ENCODE data around the gene MINDY3.
"Not testable (repeated sequence)": the region's sequence is repeated elsewhere in the genome, so short reads cannot be mapped to it uniquely, and the experiment has no call there.

Gene MINDY3

DNA sequence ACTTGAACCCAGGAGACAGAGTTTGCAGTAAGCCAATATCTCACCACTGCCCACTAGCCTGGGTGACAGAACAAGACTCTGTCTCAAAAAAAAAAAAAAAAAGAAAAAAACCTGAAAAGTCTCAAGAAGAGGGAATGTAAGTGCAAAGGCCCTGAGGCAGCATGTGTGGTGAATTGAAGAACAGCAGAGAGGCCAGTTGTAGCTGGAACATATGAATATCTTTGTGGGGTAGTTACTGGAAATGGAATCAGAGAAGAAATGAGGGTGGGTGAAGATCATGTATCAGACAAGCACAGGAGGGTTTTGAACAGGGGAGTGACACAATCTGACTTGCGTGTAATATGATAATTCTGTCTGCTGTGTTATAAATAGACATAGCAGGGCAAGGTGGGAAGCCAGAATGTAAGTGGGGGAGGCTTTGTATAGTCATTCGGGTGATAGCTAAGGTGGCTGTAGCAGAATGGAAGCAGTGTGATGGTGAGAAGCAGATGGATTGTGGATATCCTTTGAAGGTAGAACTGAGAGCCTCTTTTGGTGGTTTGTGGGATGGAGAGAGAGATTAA, 95.3 kb downstream of the MINDY3 start:
- no peak for DNase-seq

DNA sequence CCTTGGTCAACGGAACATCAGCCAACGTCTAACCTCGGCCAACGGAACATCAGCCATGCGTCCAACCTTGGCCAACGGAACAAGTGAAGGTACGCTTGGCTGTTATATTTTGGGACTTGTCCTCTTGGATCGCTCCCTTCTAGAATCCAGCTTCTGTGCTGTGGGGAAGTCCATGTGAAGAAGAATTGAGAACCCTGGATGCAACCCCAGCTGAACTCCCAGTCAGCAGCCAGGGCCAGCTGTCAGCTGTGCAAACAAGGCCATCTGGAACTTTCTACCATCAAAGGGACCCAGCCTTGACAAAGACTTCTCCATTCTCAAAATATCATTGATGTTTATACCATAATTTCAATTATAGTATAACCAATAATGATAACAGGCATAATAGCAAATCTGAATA, 97.3 kb downstream of the MINDY3 start:
- DNase-seq, result no peak

DNA sequence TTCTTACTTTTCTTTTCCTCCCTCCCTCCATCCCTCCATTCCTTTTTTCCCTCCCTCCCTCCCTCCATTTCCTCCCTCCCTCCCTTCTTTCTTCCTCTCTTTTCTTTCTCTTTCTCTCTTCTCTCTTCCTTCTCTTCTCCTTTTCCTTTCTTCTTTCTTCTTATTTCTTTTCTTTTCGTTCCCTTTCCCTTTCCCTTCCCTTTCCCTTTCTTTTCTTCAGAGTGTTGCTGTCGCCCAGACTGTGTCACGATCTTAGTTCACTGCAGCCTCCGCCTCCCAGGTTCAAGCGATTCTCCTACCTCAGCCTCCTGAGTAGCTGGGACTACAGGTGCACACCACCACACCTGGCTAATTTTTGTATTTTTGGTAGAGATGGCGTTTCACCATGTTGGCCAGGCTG, 98.1 kb downstream of the MINDY3 start:
- not testable (repeated sequence) for DNase-seq

DNA sequence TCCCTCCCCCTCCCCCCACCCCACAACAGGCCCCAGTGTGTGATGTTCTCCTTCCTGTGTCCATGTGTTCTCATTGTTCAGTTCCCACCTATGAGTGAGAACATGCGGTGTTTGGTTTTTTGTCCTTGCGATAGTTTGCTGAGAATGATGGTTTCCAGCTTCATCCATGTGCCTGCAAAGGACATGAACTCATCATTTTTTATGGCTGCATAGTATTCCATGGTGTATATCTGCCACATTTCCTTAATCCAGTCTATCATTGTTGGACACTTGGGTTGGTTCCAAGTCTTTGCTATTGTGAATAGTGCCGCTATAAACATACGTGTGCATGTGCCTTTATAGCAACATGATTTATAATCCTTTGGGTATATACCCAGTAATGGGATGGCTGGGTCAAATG, 99.1 kb downstream of the MINDY3 start:
- not testable (repeated sequence) for DNase-seq

DNA sequence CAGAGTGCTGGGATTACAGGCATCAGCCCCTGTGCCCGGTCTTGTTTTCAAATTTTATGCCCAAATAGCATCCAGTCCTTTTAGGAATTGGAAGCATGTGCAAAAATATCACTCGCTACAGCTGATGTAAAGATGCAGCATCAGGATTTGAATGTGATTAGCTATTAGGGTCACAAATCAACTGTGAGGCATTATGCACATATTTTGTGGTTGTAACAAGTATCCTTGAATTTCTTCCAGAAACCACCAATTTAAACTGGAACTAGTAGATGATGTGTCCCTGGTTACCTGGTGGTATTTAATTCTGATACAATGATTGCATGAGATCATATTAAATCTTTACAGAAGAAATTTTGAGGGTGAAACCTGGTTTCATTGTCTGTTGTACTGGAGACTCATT, 99.6 kb downstream of the MINDY3 start:
- DNase-seq, result no peak

DNA sequence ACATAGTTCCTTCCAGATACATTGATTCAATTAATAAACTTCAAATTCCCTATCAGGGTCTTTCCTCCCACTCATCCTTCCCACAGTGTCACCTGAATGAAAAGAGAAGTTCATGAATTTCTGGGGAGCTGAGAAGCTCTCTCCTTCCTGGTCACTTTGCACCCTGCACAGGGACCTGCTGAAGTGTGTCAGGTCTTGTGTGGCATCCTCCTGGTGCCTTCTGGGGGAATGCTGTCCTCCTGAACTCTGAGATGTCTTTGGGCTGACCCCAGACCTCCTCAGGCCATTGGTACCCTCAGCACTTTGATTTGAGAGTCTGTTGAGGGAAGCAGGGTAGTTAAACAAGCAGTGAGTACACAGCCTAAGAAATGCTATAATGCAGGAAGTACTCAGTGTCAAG, 101.0 kb downstream of the MINDY3 start:
- no peak for DNase-seq

DNA sequence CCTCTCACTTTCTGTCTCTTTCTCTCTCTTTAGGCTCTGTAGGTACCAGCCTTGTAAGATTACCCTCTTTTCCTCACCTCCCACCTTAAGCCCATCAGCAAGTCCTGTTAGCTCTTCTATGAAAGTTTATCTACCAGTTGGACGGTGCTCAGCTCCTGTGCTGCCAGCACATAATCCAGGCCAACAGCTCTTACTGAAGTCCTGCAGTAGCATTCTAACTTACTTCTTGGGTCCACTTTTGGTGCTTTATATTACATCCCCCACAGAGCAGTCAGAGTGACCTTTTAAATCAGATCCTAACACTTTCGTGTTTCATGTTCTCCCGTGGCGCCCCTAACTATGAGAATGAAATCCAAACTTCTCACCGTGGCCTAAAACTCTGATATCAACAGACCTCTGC, 101.7 kb downstream of the MINDY3 start:
- DNase-seq, result no peak

DNA sequence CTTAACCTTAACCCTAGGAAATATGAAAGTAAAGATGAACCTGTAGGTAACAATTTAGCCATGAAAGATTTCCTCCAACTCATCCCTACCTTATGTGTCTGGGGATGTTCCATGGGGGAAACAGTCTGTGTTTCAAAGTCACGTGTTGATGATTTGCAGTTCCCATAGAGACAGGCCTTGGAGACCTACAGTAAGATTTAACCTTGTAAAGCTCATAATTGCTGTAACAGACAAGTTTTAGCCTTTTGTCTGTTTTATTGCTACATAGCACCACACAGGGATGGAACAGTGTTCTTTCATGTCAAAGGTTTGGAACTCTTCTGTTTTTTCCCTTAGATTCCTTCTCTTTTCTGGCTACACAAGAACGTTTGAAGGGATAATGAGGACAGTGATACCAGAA, 105.4 kb downstream of the MINDY3 start:
- DNase-seq, result no peak

DNA sequence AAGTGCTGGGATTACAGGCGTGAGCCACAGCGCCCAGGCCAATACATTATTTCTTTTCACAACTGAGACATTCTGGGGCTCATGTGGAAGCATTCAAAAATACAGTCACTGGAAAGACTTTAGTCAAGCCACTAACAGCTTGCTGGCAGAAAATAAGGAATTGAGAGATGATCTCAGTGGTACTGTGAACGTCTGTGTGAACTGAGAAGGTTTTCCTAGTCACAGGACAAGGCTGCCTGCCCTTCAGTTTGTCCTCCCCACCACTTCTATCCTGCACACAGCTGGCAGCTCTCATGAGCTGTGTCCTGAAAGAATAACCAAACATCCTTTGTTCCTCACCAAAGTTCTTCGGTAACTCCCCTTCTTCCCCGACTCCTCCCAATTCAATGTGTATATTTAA, 109.3 kb downstream of the MINDY3 start:
- no peak for DNase-seq

DNA sequence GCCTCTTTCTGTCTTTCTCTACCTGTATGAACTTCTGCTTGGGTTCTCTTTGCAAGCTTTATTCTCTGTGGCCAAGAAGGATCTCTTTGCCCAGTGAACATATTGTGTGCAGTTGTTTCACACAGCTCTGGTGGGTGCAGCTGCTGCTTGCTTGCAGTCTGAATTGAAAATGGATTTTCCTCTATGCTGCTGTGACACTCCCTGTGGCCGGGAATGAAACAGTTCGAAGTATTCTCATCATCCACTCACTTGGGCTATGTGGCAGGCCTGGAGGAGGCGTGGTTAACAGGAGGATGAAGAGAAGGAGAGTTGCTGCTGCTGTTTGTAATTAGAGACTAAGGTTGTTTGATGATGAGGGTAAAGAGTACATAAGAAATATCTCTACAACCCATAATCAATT, 112.2 kb downstream of the MINDY3 start:
- DNase-seq, result no peak

DNA sequence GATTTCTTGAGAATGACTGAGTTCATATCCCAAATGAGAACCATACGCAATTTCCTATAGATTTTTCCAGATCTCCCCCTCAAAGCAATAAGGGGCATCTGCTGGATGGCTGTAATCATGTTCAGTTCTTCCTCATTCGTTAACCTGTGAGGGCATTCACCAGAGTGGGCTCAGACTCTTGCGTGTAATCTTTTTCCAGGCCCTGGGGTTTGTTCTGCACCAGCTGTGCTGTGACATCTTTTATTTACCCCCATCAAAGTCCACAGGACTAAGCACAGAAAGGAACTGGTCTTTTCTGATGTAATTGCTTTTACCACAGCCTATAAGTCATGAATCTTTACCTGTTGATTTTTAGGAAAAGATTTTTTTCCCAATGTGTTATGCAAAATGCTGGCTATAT, 112.7 kb downstream of the MINDY3 start:
- no peak for DNase-seq

DNA sequence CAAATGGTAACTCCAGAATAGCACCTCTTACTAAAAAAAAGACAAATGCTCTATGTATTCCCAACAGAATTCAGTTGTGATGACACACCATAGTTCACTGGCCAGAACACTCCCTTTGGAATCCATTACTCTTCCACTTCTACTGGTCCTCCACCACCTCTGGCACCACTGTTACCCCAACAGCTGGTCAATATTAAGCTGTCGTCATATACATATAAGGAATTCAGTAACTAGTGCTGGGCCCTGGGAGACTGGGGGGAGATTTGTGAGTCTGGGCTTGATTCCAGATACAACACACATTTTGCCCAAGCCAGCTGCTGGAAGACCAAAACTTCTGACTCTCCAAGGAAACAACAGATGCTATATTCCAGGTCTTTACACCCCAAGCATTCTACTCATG, 114.6 kb downstream of the MINDY3 start:
- DNase-seq, result no peak

DNA sequence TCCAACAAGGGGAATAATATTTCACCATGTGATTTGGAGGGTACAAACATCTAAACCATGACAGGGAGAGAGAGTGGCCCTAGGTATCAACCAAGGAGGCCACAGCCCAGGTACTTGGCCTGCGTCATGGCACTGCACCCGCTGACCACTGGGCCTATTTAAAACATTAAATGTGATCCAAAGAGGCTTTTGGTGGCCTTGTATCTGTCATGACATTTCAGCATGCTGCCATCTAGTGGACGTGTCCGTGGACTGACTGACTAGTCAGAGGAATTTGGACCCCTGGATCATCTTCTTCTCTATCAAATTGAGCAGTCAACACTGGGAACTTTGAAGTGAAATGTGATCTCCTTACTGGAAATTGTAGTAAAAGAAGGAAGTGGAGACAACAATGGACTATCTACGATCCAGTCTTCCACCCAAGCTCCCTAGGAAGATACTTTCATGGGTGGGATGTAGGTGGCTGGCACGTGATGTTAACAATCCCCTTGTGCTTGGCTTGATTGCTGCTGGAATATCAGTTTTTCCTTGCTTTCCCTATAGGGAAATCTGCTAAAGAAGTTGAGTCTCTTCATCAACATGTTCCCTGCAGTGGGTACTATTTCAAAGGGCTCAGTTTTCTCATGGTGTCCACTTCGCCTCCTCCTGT, 116.0 kb downstream of the MINDY3 start:
- no peak for DNase-seq

DNA sequence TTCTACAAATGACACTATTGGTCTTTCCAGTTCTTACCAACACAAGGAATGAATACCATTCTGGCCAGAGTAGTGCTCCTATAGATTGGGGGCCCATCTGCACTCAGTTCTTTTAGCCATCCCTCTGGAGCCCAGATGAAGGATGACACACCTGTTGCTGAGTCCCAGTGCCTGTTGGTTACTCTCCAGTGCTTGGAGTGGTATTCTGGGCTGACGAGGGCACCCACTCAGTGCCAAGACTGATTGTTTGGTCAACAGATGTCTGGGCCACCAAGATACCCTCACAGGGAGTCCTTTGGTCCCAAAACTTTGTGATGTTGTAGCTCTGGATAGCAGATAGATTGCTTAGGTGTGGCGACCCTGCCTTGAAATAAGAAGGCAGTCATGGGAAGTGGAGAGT, 116.9 kb downstream of the MINDY3 start:
- no peak for DNase-seq

DNA sequence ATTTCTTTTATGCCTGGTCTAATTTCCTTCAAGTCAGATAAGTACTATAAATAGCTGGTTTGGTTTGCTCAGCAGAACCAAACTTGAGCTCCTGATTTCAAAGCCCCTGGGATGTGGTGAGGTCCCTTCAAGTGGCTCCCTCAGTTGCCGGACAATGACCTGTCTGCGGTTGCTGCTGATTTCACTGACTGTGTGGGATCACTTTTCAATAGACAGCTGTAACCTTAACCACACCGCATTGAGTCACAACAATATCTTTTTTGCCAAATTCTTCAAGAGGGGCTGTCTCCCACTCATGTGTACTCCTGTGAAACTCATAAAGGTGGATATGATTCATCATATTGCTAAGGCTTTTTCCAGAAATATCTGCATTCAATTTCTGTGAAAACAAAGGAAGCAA, 117.5 kb downstream of the MINDY3 start:
- DNase-seq, result no peak

DNA sequence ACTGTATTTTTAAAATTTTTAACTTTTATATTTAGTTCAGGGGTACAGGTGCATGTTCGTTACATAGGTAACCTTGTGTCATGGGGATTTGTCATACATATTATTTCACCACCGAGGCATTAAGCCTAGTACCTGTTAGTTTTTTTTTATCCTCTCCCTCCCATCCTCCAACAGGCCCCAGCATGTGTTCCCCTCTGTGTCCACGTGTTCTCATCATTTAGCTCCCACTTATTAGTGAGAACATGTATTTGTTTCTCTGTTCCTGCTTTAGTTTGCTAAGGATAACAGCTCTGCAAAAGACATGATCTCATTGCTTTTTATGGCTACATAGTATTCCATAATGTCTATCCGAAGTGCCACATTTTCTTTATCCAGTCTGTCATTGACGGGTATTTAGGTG, 118.2 kb downstream of the MINDY3 start:
- DNase-seq, result no peak

DNA sequence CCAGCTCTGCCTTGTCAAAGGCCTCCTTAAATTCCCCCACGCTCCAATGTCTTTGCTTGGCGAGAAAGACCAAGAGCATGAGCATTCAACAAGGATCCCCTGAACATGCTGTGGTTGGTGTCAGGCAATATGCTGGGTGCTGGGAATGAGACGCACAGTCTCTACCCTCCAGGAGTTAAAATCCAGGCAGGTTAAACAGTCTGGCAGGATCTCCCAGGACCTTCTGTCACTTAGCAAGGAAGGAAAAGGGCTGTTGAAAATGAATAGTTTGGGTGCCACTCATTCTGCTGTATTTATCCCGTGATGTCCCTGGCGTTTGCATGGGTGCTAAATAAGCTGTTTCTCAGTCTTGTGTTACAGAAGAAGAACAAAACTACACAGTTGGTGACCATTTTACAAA, 118.7 kb downstream of the MINDY3 start:
- no peak for DNase-seq

DNA sequence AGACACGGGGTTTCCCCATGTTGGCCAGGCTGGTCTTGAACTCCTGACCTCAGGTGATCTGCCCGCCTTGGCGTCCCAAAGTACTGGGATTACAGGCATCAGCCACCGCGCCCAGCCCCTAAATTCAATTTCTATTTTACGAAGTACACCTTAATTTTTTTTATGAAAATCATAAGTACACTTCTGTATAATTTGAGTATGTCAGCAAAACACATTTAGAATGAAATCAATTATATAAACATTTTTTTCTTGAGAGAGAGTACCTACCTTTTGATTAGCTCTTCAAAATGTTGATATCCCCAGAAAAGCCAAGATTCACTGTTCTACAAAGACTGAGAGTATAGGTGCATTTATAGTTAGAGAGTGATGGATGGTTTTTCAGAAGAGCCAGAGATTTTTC, 120.0 kb downstream of the MINDY3 start:
- DNase-seq, result no peak

DNA sequence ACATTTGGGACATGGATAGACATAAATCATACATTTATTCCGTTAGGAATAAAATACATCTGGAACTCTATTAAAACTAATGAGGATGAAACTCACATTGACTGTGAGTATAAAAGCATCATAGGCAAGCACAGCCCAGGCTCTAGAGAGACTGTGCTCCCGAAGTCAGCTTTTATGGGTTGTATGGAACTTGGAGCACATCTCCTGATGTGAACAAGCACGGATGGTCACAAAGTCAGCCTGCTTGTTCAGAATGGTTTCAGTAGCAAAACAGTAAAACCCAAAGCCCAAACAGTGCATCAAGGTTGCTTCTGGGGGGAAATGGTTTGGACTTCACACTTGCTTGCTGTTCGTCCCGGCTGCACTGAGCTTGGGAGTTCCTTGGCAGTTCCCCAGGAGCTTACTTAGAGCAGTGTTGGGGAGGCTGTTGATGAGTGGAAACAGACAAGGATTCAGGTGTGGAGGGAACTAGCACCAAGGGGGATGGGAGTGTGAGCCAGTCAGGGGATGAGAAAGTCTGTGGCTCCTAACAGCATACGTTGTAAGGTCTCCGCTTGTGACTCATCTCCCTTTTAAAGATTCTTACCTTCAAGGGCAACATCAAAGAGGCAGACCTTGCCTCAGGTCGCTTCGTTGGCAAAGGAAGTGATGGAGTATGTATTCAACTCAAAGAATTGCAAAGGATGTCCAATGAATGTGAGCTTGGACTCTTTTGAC, 120.9 kb downstream of the MINDY3 start:
- no peak for DNase-seq

DNA sequence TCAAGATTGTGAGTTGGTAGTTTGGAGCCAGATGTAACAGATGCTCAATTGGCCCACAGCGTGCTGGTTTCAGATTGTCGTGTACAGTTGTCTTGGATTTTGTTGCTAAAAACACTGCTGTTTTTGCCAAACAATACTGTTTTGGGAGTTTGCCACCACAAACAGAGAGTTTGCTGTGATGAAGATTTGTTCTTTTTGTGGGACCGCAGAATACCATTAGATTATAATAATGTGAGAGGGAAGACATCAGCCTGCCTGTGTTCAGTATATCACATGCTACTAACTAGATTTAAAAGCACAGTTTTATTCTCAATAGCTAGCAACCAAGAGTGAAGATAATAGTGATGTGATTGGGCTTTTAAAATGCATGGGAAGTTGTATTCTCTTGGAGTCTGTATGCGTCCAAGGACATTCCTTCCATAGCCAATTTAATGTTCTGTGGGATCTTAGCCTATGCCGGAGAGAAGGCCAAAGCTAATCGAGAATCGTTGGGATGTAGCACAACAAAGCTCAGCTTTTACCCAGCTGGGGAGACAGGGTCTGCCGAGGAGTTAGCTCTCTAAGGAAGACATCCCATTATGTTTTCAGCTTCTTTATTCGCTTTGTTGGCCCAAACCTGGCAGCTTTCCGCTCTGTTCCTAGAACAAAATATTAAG, 121.9 kb downstream of the MINDY3 start:
- DNase-seq, result no peak

DNA sequence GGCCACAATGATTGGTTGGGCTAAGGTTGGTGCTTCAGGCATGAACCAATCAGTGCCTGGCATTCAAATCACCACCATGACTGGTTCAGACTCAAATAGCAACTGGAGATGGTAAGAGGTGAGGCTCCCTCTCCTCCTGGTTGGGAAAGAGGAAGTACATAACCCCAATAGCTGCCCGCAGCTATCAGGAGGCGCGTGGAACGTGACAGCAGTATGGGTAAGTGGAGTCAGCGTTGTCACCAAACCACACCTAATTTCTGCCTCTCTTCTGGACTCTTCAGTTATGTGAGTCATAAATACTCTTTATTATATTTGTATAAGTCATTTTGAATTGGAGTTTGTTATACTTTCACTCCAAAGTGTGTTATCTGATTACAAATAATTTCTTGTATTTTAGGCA, 122.7 kb downstream of the MINDY3 start:
- DNase-seq, result no peak

DNA sequence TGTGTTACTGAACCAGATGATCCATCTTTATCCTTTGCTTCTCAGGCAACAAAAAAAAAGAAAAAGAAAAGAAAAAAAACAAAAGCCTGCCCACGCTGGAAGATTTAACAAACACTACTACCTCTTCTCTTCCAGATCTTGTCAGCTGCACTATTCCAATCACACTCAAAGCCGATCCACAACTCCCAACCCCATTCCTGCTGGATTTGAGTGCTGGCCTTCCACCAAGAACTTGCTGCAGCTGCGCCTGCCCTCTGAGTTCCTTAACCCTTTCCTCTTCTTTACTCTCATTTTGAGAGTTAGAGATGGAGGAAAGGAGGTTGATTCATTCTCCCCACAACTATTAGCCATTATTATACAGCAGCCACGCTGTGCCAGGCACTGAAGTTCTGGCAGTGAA, 124.5 kb downstream of the MINDY3 start:
- no peak for DNase-seq

DNA sequence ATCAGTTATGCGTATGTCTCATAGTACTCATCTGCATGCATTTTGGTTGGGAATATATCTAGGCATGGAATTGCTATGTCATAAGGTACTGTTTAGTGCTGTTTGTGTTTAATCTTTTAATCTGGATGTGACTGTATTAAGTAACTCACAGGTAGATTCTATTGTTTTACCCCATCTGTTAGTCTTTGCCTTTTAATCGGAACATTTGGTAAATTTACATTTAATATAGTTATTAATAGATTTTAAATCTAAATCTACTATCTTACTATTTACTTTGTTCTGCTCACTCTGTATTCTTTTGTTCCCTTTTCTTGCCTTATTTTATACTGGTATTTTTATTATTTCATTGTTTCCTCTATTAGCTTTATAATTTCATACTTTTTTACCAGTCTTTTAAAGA, 130.0 kb downstream of the MINDY3 start:
- no peak for DNase-seq

DNA sequence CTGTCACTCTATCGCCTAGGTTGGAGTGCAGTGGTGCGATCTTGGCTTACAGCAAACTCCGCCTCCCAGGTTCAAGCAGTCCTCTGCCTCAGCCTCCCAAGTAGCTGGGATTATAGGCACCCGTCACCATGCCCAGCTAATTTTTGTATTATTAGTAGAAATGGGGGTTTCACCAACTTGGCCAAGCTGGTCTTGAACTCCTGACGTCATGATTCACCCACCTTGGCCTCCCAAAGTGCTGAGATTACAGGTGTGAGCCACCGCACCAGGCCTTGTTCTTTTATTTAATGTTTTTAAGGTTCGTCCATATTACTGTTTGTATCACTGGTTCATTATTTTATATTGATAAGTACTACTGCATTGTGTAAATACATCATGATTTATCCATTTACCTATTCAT, 130.4 kb downstream of the MINDY3 start:
- DNase-seq, result no peak
